GM12874 (cell line): Measurements from ENCODE around the gene BEND3.

ENCODE experiments used
- TF ChIP-seq, protein P1 (sequence below): IDR thresholded peaks from 2 replicates; pipeline ENCODE4 v1.5.1; 2011; ENCODE audit warnings: low read depth, mild to moderate bottlenecking, control low read depth, low read length, moderate library complexity; ENCODE audit not compliant: insufficient read depth

Gene BEND3

DNA sequence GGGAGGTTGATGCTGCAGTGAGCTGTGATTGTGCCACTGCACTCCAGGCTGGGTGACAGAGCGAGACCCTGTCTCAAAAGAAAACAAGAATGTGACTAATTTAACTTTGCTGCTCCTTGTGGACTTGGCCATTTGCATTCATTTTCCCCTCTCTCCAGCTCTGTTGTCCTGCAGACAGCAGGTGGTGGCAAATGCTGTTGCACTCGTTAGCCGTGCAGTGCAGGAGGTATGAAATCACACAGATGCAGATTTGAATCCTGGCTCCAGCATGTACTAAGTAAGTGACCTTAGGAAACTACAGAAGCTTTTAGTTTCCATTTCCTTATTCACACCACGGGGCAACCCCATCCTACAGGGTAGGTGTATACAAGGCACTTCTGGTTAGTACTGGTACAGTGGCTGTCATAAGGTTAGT lies 9.6 kb upstream of the BEND3 start:
- TF ChIP-seq, protein P1, sequence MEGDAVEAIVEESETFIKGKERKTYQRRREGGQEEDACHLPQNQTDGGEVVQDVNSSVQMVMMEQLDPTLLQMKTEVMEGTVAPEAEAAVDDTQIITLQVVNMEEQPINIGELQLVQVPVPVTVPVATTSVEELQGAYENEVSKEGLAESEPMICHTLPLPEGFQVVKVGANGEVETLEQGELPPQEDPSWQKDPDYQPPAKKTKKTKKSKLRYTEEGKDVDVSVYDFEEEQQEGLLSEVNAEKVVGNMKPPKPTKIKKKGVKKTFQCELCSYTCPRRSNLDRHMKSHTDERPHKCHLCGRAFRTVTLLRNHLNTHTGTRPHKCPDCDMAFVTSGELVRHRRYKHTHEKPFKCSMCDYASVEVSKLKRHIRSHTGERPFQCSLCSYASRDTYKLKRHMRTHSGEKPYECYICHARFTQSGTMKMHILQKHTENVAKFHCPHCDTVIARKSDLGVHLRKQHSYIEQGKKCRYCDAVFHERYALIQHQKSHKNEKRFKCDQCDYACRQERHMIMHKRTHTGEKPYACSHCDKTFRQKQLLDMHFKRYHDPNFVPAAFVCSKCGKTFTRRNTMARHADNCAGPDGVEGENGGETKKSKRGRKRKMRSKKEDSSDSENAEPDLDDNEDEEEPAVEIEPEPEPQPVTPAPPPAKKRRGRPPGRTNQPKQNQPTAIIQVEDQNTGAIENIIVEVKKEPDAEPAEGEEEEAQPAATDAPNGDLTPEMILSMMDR: no peak

DNA sequence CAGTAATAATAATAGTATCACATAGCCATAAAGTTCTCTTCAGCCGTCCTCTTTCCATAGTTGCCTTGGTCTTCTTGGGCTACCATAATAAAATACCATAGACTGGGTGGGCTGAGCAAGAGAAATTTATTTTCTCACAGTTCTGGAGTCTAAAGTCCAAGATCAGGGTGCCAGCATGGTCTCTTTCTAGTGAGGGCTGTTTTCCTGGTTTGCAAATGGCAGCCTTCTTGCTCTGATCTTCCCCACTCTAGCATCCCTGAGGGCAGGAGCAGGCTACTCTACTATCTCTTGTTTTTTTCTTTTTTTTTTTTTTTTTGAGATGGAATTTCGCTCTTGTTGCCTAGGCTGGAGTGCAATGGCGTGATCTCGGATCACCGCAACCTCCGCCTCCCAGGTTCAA lies 8.2 kb upstream of the BEND3 start:
- TF ChIP-seq, protein P1: no peak

DNA sequence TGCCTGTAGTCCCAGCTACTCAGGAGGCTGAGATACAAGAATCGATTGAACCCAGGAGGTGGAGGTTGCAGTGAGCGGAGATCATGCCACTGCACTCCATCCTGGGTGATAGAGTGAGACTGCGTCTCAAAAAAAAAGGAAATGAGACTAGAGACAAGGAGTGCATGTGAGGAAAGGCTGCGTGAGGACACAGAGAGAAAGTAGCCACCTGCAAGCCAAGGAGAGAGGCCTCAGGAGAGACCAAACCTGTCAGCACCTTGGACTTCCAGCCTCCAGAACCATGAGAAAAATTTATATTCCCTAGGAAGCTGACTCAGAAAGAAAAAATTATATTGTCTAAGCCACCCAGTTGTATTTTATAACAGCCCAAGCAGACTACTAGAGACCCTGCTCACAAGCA lies 7.4 kb upstream of the BEND3 start:
- TF ChIP-seq, protein P1: no peak

DNA sequence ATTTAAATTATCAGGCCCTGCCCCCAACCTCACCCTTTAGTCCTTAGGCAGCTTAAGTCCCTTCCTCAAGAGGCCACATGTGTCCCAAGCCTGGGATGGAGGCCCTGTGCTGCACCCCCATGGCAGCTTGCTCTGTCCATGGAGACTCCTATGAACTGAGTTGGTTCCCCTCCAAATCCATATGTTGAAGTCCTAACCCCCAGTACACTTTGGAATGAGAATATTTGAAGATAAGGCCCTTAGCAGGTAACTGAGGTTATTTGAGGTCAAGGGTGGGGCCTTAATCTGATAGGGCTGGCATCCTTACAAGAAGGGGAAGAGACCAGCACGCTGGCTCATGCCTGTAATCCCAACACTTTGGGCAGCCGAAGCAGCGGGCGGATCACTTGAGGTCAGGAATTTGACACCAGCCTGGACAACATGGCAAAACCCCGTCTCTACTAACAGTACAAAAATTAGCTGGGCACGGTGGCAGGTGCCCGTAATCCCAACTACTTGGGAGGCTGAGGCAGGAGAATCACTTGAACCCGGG lies 6.7 kb upstream of the BEND3 start:
- TF ChIP-seq, protein P1: no peak

DNA sequence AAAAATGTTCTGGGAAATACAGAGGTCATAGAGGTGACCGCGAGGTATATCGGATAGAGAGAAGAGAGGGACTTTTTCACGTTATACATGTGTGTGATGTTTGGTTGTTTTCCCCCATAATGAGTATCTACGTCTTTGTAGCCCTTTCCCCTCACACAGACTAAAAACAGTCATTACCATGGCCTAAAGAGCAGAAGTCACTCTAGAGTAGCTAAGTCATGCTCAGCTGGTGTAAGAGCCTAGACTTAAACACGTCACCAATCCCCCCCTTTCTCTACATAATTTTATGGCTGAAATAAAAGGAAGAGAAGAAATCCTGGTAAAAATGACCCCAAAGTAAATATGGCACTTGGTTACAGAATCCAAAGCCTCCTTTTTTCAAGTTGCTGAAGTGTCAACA lies 6.0 kb upstream of the BEND3 start:
- TF ChIP-seq, protein P1: no peak

DNA sequence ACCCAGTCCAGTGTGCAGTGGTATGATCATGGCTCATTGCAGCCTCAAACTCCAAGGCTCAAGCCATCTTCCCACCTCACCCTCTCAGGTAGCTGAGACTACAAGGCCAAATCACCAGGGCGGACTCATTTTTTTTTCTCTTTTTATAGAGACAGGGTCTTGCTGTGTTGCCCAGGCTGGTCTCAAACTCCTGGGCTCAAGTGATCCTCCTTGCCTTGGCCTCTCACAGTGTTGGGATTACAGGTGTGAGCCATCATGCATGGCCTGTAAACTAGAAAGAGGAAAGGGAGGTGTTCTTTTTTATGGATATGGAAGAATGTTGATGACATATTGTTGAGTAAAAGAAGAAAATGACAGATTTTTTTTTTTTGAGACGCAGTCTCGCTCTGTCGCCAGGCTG lies 5.1 kb upstream of the BEND3 start:
- TF ChIP-seq, protein P1: no peak

DNA sequence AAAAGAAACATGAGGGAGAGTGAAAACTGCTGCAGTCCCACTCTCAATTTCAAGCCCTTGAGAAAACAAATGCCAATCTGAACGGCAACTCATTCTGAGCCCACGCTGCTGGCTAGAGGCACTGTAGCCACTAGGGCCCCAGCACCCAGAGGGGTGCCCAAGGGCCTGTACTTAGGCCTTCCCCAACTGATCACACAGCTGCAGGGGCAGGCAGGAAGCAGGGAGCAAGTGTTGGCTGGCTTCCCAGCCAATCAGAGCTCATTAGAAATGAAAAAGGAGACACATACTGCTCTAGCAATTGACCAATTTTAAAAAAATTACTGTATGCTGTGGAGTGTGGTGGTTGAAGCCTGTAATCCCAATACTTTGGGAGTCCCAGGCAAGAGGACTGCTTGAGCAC lies 3.7 kb upstream of the BEND3 start:
- TF ChIP-seq, protein P1: no peak

DNA sequence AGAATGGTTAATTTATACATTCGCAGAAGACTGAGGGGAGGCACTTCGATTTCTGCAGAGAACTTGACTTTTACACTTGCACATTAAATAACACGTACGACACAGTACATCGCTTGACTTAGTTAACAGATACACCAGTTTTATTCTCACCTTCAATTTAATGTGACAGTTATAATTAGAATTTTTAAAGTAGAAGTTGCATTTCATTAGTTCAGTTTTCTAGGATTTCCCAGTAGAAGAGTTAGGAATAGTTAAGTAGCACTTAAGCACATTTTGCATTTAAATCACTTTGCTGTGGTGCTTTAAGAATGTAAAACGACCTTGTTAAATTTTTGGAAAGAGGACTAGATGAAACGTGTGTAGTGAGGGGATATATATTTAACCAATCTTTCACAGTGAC lies 1.6 kb upstream of the BEND3 start:
- TF ChIP-seq, protein P1: no peak
